GM18868 (cell line): ENCODE results near the gene VASH1.
"Not testable (repeated sequence)": the region's sequence is repeated elsewhere in the genome, so short reads cannot be mapped to it uniquely, and the experiment has no call there.

Experiments used
- ATAC-seq: cut with Tn5 transposase; IDR thresholded peaks from one replicate; pipeline ENCODE4 v1.9.1; 2021; ENCODE audit warnings: mild to moderate bottlenecking, moderate library complexity; ENCODE audit not compliant: unreplicated experiment

Gene VASH1

GRCh38 chr14:76761136-76761959 lies at the start of gene VASH1:
Gene VASH1 (plus strand): TSS chr14:76761468. CDS start chr14:76762822, 1,354 bp downstream.
- ATAC-seq, result peak; percentile 76

- no peak for ATAC-seq
These were observed 48.1 kb upstream of the VASH1 start for GRCh38 chr14:76713121-76713520.

GRCh38 chr14:76714470-76714869 lies 46.8 kb upstream of the VASH1 start:
- ATAC-seq, result no peak

- ATAC-seq, result no peak
These were observed 46.2 kb upstream of the VASH1 start for GRCh38 chr14:76715101-76715500.

- no peak for ATAC-seq
These were observed 45.7 kb upstream of the VASH1 start for GRCh38 chr14:76715511-76716081.

GRCh38 chr14:76716285-76716684 lies 45.0 kb upstream of the VASH1 start:
- no peak for ATAC-seq

- no peak for ATAC-seq
These were observed 43.6 kb upstream of the VASH1 start for GRCh38 chr14:76717508-76718290.

- no peak for ATAC-seq
These were observed 42.8 kb upstream of the VASH1 start for GRCh38 chr14:76718306-76719040.

GRCh38 chr14:76719666-76720065 lies 41.6 kb upstream of the VASH1 start:
- ATAC-seq, result no peak

- no peak for ATAC-seq
These were observed 40.9 kb upstream of the VASH1 start for GRCh38 chr14:76720382-76720813.

GRCh38 chr14:76721506-76721905 lies 39.8 kb upstream of the VASH1 start:
- not testable (repeated sequence) for ATAC-seq

- ATAC-seq, result no peak
These were observed 36.4 kb upstream of the VASH1 start for GRCh38 chr14:76724651-76725550.

- ATAC-seq, result no peak
These were observed 34.7 kb upstream of the VASH1 start for GRCh38 chr14:76726551-76726970.

- no peak for ATAC-seq
These were observed 33.9 kb upstream of the VASH1 start for GRCh38 chr14:76727384-76727783.

GRCh38 chr14:76727901-76728300 lies 33.4 kb upstream of the VASH1 start:
- ATAC-seq, result no peak

- ATAC-seq, result no peak
These were observed 32.0 kb upstream of the VASH1 start for GRCh38 chr14:76729258-76729657.

GRCh38 chr14:76729953-76730505 lies 31.2 kb upstream of the VASH1 start:
- ATAC-seq, result no peak

- not testable (repeated sequence) for ATAC-seq
These were observed 26.8 kb upstream of the VASH1 start for GRCh38 chr14:76734501-76734900.

GRCh38 chr14:76736514-76736913 lies 24.8 kb upstream of the VASH1 start:
- ATAC-seq, result no peak

GRCh38 chr14:76741074-76741473 lies 20.2 kb upstream of the VASH1 start:
- ATAC-seq, result no peak
